Skin of body (tissue), 2 donors: Measurements from ENCODE around the gene COL4A2. TPM values are rescaled to one million over a fixed set of nuclear protein-coding genes. Genes with fewer than 3 reads are reported as not detected.
"Not testable (repeated sequence)": the region's sequence is repeated elsewhere in the genome, so short reads cannot be mapped to it uniquely, and the experiment has no call there.

Experiments
- DNase-seq: peaks from one replicate; lab custom pipeline; 2025; lab: John Stamatoyannopoulos, UW
- total RNA-seq: library from RNA; depleted of rRNA; stranded (reverse); fragments of >200 nt; gene quantifications from one replicate; pipeline ENCODE4 v1.2.3, GENCODE V29; 2014

COL4A2 gene
- total RNA-seq, 1 donor from 2014 or later, result 479 TPM

- DNase-seq, result no peak
Observed at GRCh38 chr13:110306340-110306959, 634 bp upstream of the COL4A2 start.

GRCh38 chr13:110307767-110308655 is 927 bp downstream of the COL4A2 start:
- DNase-seq, result peak; percentile 50

GRCh38 chr13:110308656-110309359 is 1.7 kb downstream of the COL4A2 start:
- no peak for DNase-seq

- DNase-seq, result no peak
Observed at GRCh38 chr13:110309661-110310524, 2.8 kb downstream of the COL4A2 start.

GRCh38 chr13:110310541-110311442 is 3.7 kb downstream of the COL4A2 start:
- DNase-seq, result no peak

GRCh38 chr13:110311443-110312338 is 4.6 kb downstream of the COL4A2 start:
- DNase-seq, result no peak

GRCh38 chr13:110312339-110313031 is 5.4 kb downstream of the COL4A2 start:
- DNase-seq, result no peak

GRCh38 chr13:110313261-110313660 is 6.2 kb downstream of the COL4A2 start:
- DNase-seq, result not testable (repeated sequence)

GRCh38 chr13:110313733-110314132 is 6.6 kb downstream of the COL4A2 start:
- not testable (repeated sequence) for DNase-seq

GRCh38 chr13:110314516-110315245 is 7.6 kb downstream of the COL4A2 start:
- no peak for DNase-seq

- no peak for DNase-seq
Observed at GRCh38 chr13:110316196-110316595, 9.1 kb downstream of the COL4A2 start.

- DNase-seq, result no peak
Observed at GRCh38 chr13:110317093-110317492, 10.0 kb downstream of the COL4A2 start.

- no peak for DNase-seq
Observed at GRCh38 chr13:110317496-110318195, 10.6 kb downstream of the COL4A2 start.

GRCh38 chr13:110318920-110319319 is 11.8 kb downstream of the COL4A2 start:
- DNase-seq, result no peak

- DNase-seq, result no peak
Observed at GRCh38 chr13:110319397-110319773, 12.3 kb downstream of the COL4A2 start.

- DNase-seq, result no peak
Observed at GRCh38 chr13:110319774-110320509, 12.9 kb downstream of the COL4A2 start.
